ENCODE measurements around the gene VEPH1. TPM values are rescaled to one million over a fixed set of nuclear protein-coding genes. Genes with fewer than 3 reads are reported as not detected.

VEPH1 gene
- total RNA-seq, 1 experiment from 2014 or later = 0.32 TPM

- intact Hi-C loops (cut with micrococcal nuclease; ENCODE audit: unreplicated experiment) = loop anchor here (5.0 to 10.0 kb wide), 2 partner anchors 1003 to 1265 kb away; no protein-coding TSS in a partner anchor
- Histone ChIP-seq H3K4me3 (ENCODE audit: low read depth, low read length, poor library complexity, severe bottlenecking) (no peak overlapping the region), H3K9me3 (ENCODE audit: low read depth, low read length, poor library complexity, severe bottlenecking) (no peaks in the 10 kb centered on the region), H3K4me1 (ENCODE audit: insufficient read depth, low read length, poor library complexity, severe bottlenecking) (no peaks in the 10 kb centered on the region), H3K27ac (ENCODE audit: low read depth, low read length, poor library complexity, severe bottlenecking) (no peak overlapping the region), H3K36me3 (ENCODE audit: insufficient read depth, low read length, poor library complexity, severe bottlenecking) (no peaks in the 10 kb centered on the region), H3K27me3 (replicated peaks; ENCODE audit: insufficient read depth, low read depth, low read length, poor library complexity) (no peaks in the 10 kb centered on the region)
- TF ChIP-seq EZH2 (IDR thresholded peaks at IDR 0.05; ENCODE audit: borderline replicate concordance, low read depth, low read length, poor library complexity, severe bottlenecking) = no peak
- TF ChIP-seq, protein P1, sequence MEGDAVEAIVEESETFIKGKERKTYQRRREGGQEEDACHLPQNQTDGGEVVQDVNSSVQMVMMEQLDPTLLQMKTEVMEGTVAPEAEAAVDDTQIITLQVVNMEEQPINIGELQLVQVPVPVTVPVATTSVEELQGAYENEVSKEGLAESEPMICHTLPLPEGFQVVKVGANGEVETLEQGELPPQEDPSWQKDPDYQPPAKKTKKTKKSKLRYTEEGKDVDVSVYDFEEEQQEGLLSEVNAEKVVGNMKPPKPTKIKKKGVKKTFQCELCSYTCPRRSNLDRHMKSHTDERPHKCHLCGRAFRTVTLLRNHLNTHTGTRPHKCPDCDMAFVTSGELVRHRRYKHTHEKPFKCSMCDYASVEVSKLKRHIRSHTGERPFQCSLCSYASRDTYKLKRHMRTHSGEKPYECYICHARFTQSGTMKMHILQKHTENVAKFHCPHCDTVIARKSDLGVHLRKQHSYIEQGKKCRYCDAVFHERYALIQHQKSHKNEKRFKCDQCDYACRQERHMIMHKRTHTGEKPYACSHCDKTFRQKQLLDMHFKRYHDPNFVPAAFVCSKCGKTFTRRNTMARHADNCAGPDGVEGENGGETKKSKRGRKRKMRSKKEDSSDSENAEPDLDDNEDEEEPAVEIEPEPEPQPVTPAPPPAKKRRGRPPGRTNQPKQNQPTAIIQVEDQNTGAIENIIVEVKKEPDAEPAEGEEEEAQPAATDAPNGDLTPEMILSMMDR (conservative IDR thresholded peaks at IDR 0.05; ENCODE audit: low read depth, low read length) = no peak
- BruUV-seq (replicated peaks) = no TSS peak
- ChIA-PET POLR2A (ENCODE audit: low non-redundant PET) (no interaction called here), CTCF (no interaction called here)
- no peak for DNase-seq (ENCODE audit: low spot score)
Measured at GRCh38 chr3:157529751-157530150, 26.5 kb upstream of the VEPH1 start.

DNA sequence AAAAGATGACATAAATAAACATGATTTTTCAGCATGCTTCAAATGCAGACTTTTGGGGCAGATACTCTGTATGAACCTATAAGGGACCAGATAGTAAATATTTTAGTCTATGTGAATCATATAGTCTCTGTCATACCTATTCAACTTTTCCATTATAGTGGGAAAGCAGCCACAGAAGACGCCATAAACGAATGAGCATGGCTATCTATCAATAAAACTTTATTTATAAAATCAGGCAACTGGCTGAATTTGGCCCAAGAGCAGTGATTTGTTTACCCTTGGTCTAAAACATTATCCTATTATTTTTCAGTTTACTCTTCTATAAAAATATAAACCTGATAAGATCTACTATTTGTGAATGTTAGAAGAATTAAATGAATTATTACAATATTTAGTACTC, 25.9 kb upstream of the VEPH1 start:
- no peaks in the 10 kb centered on the region for H3K9me3 ChIP-seq (ENCODE audit: low read depth, low read length, poor library complexity, severe bottlenecking)
- no peak overlapping the region for H3K27ac ChIP-seq (ENCODE audit: low read depth, low read length, poor library complexity, severe bottlenecking)
- no peaks in the 10 kb centered on the region for H3K27me3 ChIP-seq (replicated peaks; ENCODE audit: insufficient read depth, low read depth, low read length, poor library complexity)
- intact Hi-C loops (cut with micrococcal nuclease; ENCODE audit: unreplicated experiment) = no loop called here
- POLR2A ChIA-PET (ENCODE audit: low non-redundant PET) = no interaction called here
- H3K4me1 ChIP-seq (ENCODE audit: insufficient read depth, low read length, poor library complexity, severe bottlenecking) = no peaks in the 10 kb centered on the region
- H3K36me3 ChIP-seq (ENCODE audit: insufficient read depth, low read length, poor library complexity, severe bottlenecking) = no peaks in the 10 kb centered on the region
- DNase-seq (ENCODE audit: low spot score) = no peak
- no peak for TF ChIP-seq EZH2 (IDR thresholded peaks at IDR 0.05; ENCODE audit: borderline replicate concordance, low read depth, low read length, poor library complexity, severe bottlenecking)
- TF ChIP-seq, protein P1 (conservative IDR thresholded peaks at IDR 0.05; ENCODE audit: low read depth, low read length) = no peak
- no TSS peak for BruUV-seq (replicated peaks)
- no peak overlapping the region for H3K4me3 ChIP-seq (ENCODE audit: low read depth, low read length, poor library complexity, severe bottlenecking)
- CTCF ChIA-PET = no interaction called here

DNA sequence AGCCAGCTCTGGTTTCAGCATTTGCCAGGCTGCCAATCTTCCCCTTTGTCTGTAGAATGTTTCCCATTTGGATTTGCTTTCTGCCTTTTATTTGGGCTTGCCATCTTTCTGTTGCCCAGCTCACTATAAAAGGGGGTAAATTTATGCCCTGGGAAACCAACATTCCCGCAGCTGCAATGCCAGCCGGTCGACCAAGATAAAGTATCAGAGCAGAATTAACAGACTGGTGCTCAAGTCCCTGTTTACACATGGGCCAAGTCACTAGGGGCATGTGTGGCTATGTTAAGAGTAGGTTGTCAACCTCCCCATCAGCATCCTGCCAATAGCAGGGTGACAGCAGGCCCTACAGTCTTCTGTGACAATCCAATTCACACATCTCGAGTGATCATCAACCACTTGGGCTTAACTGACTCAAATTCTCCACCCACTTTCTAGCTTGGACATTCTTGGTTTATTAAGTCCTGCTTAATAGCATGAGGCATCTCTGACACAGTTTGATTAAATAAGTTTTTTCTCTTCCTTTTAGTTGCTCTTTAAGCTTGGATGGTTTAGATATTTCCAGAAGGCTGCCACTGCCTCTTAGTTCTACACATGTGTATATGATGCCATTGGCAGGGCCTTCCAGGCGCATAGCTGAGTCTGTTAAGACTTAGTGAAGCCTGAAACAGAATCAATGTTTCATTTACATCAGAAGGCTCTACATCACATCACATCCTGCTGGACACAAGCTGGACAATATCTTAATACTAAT, 24.1 kb upstream of the VEPH1 start:
- no peak overlapping the region for H3K4me3 ChIP-seq (ENCODE audit: low read depth, low read length, poor library complexity, severe bottlenecking)
- CTCF ChIA-PET = no interaction called here
- no peaks in the 10 kb centered on the region for H3K36me3 ChIP-seq (ENCODE audit: insufficient read depth, low read length, poor library complexity, severe bottlenecking)
- no peaks in the 10 kb centered on the region for H3K4me1 ChIP-seq (ENCODE audit: insufficient read depth, low read length, poor library complexity, severe bottlenecking)
- TF ChIP-seq EZH2 (IDR thresholded peaks at IDR 0.05; ENCODE audit: borderline replicate concordance, low read depth, low read length, poor library complexity, severe bottlenecking) = no peak
- TF ChIP-seq, protein P1 (conservative IDR thresholded peaks at IDR 0.05; ENCODE audit: low read depth, low read length) = no peak
- H3K27ac ChIP-seq (ENCODE audit: low read depth, low read length, poor library complexity, severe bottlenecking) = no peak overlapping the region
- no peak for DNase-seq (ENCODE audit: low spot score)
- POLR2A ChIA-PET (ENCODE audit: low non-redundant PET) = interaction anchor here (0.6 kb wide), 1 partner anchor 21 kb away, joined by 4 read pairs; no protein-coding TSS in a partner anchor
- no TSS peak for BruUV-seq (replicated peaks)
- intact Hi-C loops (cut with micrococcal nuclease; ENCODE audit: unreplicated experiment) = no loop called here
- no peaks in the 10 kb centered on the region for H3K27me3 ChIP-seq (replicated peaks; ENCODE audit: insufficient read depth, low read depth, low read length, poor library complexity)
- no peaks in the 10 kb centered on the region for H3K9me3 ChIP-seq (ENCODE audit: low read depth, low read length, poor library complexity, severe bottlenecking)

Measured in A673 (cell line).